ENCODE measurements around the gene CEBPA.

GRCh38 chr19:33302175-33302973, at the start of gene CEBPA:
- TF ChIP-seq CTCF (IDR thresholded peaks at IDR 0.05) (peak in 3 of 7 experiments; percentile 30 to 79 (median 51)), POLR2AphosphoS5 (IDR thresholded peaks at IDR 0.05) (peak; percentile 39 to 95 (median 89)), POLR2A (IDR thresholded peaks at IDR 0.05) (no peak), EP300 (IDR thresholded peaks at IDR 0.05) (no peak)

Measured in stomach (tissue), 4 donors.